ENCODE results near the gene MT1H. TPM values are rescaled to one million over a fixed set of nuclear protein-coding genes. Genes with fewer than 3 reads are reported as not detected.

MT1H gene
- total RNA-seq, 2 donors from 2014 or later = 4.9 to 8.8 TPM

- Histone ChIP-seq H3K4me1 (no peaks in the 10 kb centered on the region), H3K27ac (no peak overlapping the region), H3K9me3 (no peaks in the 10 kb centered on the region), H3K4me3 (no peak overlapping the region), H3K36me3 (replicated peaks in 1 of 2; ENCODE audit: insufficient read depth in 1 of 2, low read depth in 2 of 2) (no peaks in the 10 kb centered on the region), H3K27me3 (no peaks in the 10 kb centered on the region)
- WGBS, 2 donors = 58 to 68% methylated on average over 13 of the region's 13 CpGs
- no peak for TF ChIP-seq POLR2A (IDR thresholded peaks at IDR 0.05)
- TF ChIP-seq, protein P1, sequence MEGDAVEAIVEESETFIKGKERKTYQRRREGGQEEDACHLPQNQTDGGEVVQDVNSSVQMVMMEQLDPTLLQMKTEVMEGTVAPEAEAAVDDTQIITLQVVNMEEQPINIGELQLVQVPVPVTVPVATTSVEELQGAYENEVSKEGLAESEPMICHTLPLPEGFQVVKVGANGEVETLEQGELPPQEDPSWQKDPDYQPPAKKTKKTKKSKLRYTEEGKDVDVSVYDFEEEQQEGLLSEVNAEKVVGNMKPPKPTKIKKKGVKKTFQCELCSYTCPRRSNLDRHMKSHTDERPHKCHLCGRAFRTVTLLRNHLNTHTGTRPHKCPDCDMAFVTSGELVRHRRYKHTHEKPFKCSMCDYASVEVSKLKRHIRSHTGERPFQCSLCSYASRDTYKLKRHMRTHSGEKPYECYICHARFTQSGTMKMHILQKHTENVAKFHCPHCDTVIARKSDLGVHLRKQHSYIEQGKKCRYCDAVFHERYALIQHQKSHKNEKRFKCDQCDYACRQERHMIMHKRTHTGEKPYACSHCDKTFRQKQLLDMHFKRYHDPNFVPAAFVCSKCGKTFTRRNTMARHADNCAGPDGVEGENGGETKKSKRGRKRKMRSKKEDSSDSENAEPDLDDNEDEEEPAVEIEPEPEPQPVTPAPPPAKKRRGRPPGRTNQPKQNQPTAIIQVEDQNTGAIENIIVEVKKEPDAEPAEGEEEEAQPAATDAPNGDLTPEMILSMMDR (IDR thresholded peaks at IDR 0.05) = no peak
- intact Hi-C loops (cut with DNase I) = loop anchor here (10.0 kb wide), 1 partner anchor 194 kb away; no protein-coding TSS in a partner anchor
- no peak for DNase-seq
- no peak for ATAC-seq
Observed at GRCh38 chr16:56708525-56709442, 39.2 kb downstream of the MT1H start.

DNA sequence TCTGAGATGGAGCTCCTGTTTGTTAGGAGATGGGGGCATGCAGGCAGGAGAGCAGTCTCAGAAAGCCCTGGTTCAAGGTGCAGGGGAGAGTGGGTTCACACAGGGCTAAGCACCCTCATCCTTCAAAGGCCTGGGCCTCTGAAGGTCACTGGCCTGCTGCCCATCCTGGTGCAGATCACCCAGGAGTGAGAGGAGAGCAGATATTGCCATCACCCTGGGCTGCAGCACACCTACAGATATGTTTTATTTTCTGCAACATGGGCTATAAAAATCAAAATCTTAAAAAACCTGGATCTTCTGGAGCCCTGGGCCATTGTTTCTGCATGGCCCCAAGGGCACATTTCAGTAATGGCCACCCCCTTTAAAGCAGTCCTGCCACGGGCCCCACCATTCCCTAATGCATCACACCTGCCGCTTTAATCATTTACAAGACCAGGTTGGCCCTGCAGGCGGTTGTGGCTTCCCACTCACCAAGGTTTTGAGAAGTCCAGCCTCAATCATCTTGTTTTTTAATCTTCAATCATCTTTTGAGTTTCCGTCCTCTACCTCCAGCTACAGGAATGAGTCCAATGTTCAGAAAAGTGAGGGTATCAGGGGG lies 39.9 kb downstream of the MT1H start:
- DNase-seq (no peak), ATAC-seq (no peak)
- H3K4me3 ChIP-seq = no peak overlapping the region
- no peak for TF ChIP-seq POLR2A (IDR thresholded peaks at IDR 0.05)
- TF ChIP-seq, protein P1 (IDR thresholded peaks at IDR 0.05) = no peak
- intact Hi-C loops (cut with DNase I) = loop anchor here (10.0 kb wide), 1 partner anchor 195 kb away; no protein-coding TSS in a partner anchor
- H3K4me1 ChIP-seq = no peaks in the 10 kb centered on the region
- no peak overlapping the region for H3K27ac ChIP-seq
- 77 to 79% methylated on average over 4 of the region's 4 CpGs for WGBS, 2 donors
- H3K9me3 ChIP-seq = no peaks in the 10 kb centered on the region
- no peaks in the 10 kb centered on the region for H3K36me3 ChIP-seq (replicated peaks in 1 of 2; ENCODE audit: insufficient read depth in 1 of 2, low read depth in 2 of 2)
- H3K27me3 ChIP-seq = no peaks in the 10 kb centered on the region

DNA sequence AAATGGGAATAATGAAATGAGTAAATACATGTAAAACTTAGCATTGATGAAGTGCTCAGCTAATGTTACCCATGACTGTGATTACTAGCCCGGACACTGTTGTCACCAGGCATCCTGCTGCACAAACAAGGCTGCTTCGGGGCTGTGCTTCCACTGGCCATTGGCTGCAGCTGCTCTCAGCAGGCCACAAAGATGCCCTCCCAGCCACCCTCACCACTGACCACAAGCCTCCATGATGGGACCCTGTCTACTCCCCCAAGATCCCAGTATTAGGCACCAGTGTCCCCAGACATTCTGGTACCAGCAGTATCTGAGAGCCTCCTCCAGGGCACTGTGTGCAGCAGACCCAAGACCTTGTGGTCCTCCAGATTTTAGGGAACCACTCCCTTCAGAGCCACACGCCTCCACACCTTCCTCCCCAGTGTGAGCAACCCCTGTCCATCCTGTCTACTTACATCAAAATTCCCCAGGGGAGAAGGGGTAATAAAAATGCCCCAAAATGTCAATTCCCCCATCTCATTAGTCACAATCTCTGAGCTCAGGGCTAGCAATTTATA lies 40.6 kb downstream of the MT1H start:
- DNase-seq = no peak
- WGBS, 2 donors = 70 to 80% methylated on average over 3 of the region's 3 CpGs
- Histone ChIP-seq H3K9me3 (no peaks in the 10 kb centered on the region), H3K4me1 (no peaks in the 10 kb centered on the region), H3K4me3 (no peak overlapping the region), H3K27me3 (no peaks in the 10 kb centered on the region), H3K27ac (no peak overlapping the region), H3K36me3 (replicated peaks in 1 of 2; ENCODE audit: insufficient read depth in 1 of 2, low read depth in 2 of 2) (no peaks in the 10 kb centered on the region)
- ATAC-seq = no peak
- TF ChIP-seq POLR2A (IDR thresholded peaks at IDR 0.05) = no peak
- TF ChIP-seq, protein P1 (IDR thresholded peaks at IDR 0.05) = no peak
- intact Hi-C loops (cut with DNase I) = no loop called here

DNA sequence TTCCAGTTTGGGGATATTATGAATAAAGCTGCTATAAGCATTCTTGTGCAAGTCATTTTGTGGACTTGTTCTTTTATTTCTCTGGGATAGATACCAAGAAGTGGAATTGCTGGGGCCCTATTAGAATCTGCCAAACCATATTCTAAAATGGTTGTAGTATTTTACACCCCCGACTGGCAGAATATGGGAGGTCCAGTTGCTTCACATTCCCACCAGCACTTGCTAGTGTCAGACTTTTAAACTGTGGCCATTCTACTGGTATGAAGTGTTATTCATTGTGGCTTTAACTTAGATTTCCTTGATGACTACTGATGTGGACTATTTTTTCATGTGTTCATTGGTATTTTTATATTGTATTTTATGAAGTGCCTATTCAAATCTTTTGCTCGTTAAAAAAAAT lies 42.2 kb downstream of the MT1H start:
- ATAC-seq (no peak), DNase-seq (no peak)
- no peak overlapping the region for H3K4me3 ChIP-seq
- intact Hi-C loops (cut with DNase I) = no loop called here
- H3K36me3 ChIP-seq (replicated peaks in 1 of 2; ENCODE audit: insufficient read depth in 1 of 2, low read depth in 2 of 2) = no peaks in the 10 kb centered on the region
- H3K27me3 ChIP-seq = no peaks in the 10 kb centered on the region
- no peaks in the 10 kb centered on the region for H3K9me3 ChIP-seq
- 75 to 76% methylated on average over 2 of the region's 2 CpGs for WGBS, 2 donors
- no peak overlapping the region for H3K27ac ChIP-seq
- H3K4me1 ChIP-seq = no peaks in the 10 kb centered on the region
- TF ChIP-seq POLR2A (IDR thresholded peaks at IDR 0.05) = no peak
- TF ChIP-seq, protein P1 (IDR thresholded peaks at IDR 0.05) = no peak
